HepG2 (cell line): ENCODE data around the gene PM20D1. TPM values are rescaled to one million over a fixed set of nuclear protein-coding genes. Genes with fewer than 3 reads are reported as not detected.

Experiments used
- DRAP1 ChIP-seq: IDR thresholded peaks from 2 replicates; pipeline ENCODE4 v1.6.1; 2016; ENCODE audit warnings: missing genetic modification reagents, missing compliant biosample characterization
- FLYWCH1 ChIP-seq: sonication (generic); formaldehyde crosslinking; IDR thresholded peaks from 2 replicates; pipeline ENCODE4 v1.8.1; 2023; ENCODE audit warnings: mild to moderate bottlenecking, missing genetic modification reagents
- MXD1 ChIP-seq: sonication (generic); formaldehyde crosslinking; IDR thresholded peaks from 2 replicates; pipeline ENCODE4 v1.4.0; 2020; ENCODE audit warnings: mild to moderate bottlenecking, missing genetic modification reagents
- MYPOP ChIP-seq: sonication (generic); formaldehyde crosslinking; IDR thresholded peaks from 2 replicates; pipeline ENCODE4 v1.8.1; 2023; ENCODE audit warnings: mild to moderate bottlenecking, moderate library complexity, missing genetic modification reagents
- PAWR ChIP-seq: sonication (generic); formaldehyde crosslinking; IDR thresholded peaks from 2 replicates; pipeline ENCODE4 v1.4.0; 2020; ENCODE audit warnings: missing genetic modification reagents, mild to moderate bottlenecking, borderline replicate concordance
- PBX3 ChIP-seq: sonication (generic); formaldehyde crosslinking; IDR thresholded peaks from 2 replicates; pipeline ENCODE4 v1.8.1; 2023; ENCODE audit warnings: missing genetic modification reagents, inconsistent platforms, borderline replicate concordance
- PHB2 ChIP-seq: fragments of 450-650 bp; IDR thresholded peaks from 2 replicates; pipeline ENCODE4 v1.6.1; 2018; ENCODE audit not compliant: partially characterized antibody
- PTBP1 ChIP-seq: fragments of 200-400 bp; formaldehyde crosslinking; IDR thresholded peaks from 2 replicates; pipeline ENCODE4 v1.6.1; 2018; ENCODE audit warnings: low read length, low read depth; ENCODE audit not compliant: poor library complexity, severe bottlenecking
- RBM39 ChIP-seq: fragments of 200-400 bp; formaldehyde crosslinking; IDR thresholded peaks from one replicate; pipeline ENCODE4 v1.6.1; 2018; ENCODE audit warnings: antibody characterized with exemption, mild to moderate bottlenecking, low read depth, low read length; ENCODE audit not compliant: poor library complexity, severe bottlenecking
- RELA ChIP-seq: sonication (generic); formaldehyde crosslinking; IDR thresholded peaks from 2 replicates; pipeline ENCODE4 v1.4.0; 2020; ENCODE audit warnings: missing genetic modification reagents
- SALL2 ChIP-seq: sonication (generic); formaldehyde crosslinking; IDR thresholded peaks from 2 replicates; pipeline ENCODE4 v1.8.1; 2023; ENCODE audit warnings: mild to moderate bottlenecking, missing genetic modification reagents, inconsistent platforms
- SP2 ChIP-seq: sonication (generic); formaldehyde crosslinking; IDR thresholded peaks from 2 replicates; pipeline ENCODE4 v1.5.1; 2020; ENCODE audit warnings: mild to moderate bottlenecking, missing genetic modification reagents
- SRF ChIP-seq: IDR thresholded peaks from 2 replicates; pipeline ENCODE4 v1.6.1; 2011; ENCODE audit warnings: mild to moderate bottlenecking, low read depth, low read length, moderate library complexity
- TAF1 ChIP-seq: sonication (generic); formaldehyde crosslinking; IDR thresholded peaks from 2 replicates; pipeline ENCODE4 v1.4.0; 2020; ENCODE audit warnings: missing genetic modification reagents
- U2AF1 ChIP-seq: fragments of 200-400 bp; formaldehyde crosslinking; optimal IDR thresholded peaks from 2 replicates; pipeline ENCODE3; 2017; ENCODE audit warnings: mild to moderate bottlenecking, low read depth, low read length
- ZNF20 ChIP-seq: sonication (generic); formaldehyde crosslinking; IDR thresholded peaks from 2 replicates; pipeline ENCODE4 v1.4.0; 2020; ENCODE audit warnings: mild to moderate bottlenecking, moderate library complexity, missing genetic modification reagents
- ZNF30 ChIP-seq: sonication (generic); formaldehyde crosslinking; IDR thresholded peaks from 2 replicates; pipeline ENCODE4 v1.5.0; 2020; ENCODE audit warnings: mild to moderate bottlenecking, missing genetic modification reagents
- ZNF670 ChIP-seq: sonication (generic); formaldehyde crosslinking; IDR thresholded peaks from 2 replicates; pipeline ENCODE4 v1.8.0; 2022; ENCODE audit warnings: mild to moderate bottlenecking, missing genetic modification reagents, borderline replicate concordance
- ZNF713 ChIP-seq: sonication (generic); formaldehyde crosslinking; IDR thresholded peaks from 2 replicates; pipeline ENCODE4 v1.4.0; 2020; ENCODE audit warnings: mild to moderate bottlenecking, missing genetic modification reagents
- ZNF800 ChIP-seq: sonication (generic); formaldehyde crosslinking; IDR thresholded peaks from 2 replicates; pipeline ENCODE4 v1.4.0; 2020; ENCODE audit warnings: missing genetic modification reagents
- ZZZ3 ChIP-seq: sonication (generic); formaldehyde crosslinking; IDR thresholded peaks from 2 replicates; pipeline ENCODE4 v1.4.0; 2020; ENCODE audit warnings: missing genetic modification reagents, mild to moderate bottlenecking, borderline replicate concordance
- polyA plus RNA-seq, 8 experiments: library from polyadenylated mRNA; depleted of rRNA in 3 of 8; stranded (reverse) in 7 of 8; unstranded in 1 of 8; fragments of >200 nt; fragmentation: Illumina TruSeq in 4 of 8; extraction: Trizol in 4 of 8; gene quantifications; 2 replicates each; pipeline versions ENCODE4 v1.2.1 to v1.2.3, GENCODE V29; 2011 to 2016; ENCODE audit warnings: low read depth in 4 of 8, missing spikeins in 1 of 8, mixed read lengths in 1 of 8; ENCODE audit not compliant: insufficient read depth in 1 of 8
- total RNA-seq, 5 experiments: library from RNA; depleted of rRNA; stranded (reverse); fragments of >200 nt; fragmentation: Illumina TruSeq; extraction: Trizol; gene quantifications; 2 replicates each; pipeline ENCODE4 v1.2.3, GENCODE V29; 2016; ENCODE audit warnings: low read depth in 1 of 5

PM20D1 gene
- total and polyA plus RNA-seq, 2 of the 13 experiments (the other 11 are each of a cell fraction or from before 2014, with no cell fraction given), result not detected

GRCh38 chr1:205812878-205813754 lies 36.8 kb downstream of the PM20D1 start, which contains the start of gene SLC41A1 (continued):
- TF ChIP-seq U2AF1 (no peak), SALL2 (CRISPR knock-in tag) (no peak), ZZZ3 (CRISPR knock-in tag) (no peak), FLYWCH1 (no peak), ZNF670 (peak; percentile 63; the same call in 1 of the 2 replicates), ZNF20 (CRISPR knock-in tag) (no peak), MXD1 (CRISPR knock-in tag) (no peak), ZNF713 (CRISPR knock-in tag) (no peak), ZNF800 (CRISPR knock-in tag) (peak; percentile 58; the same call in 1 of the 2 replicates), DRAP1 (CRISPR knock-in tag) (peak; percentile 52; the same call in 1 of the 2 replicates), ZNF30 (no peak), SRF (no peak), TAF1 (CRISPR knock-in tag) (no peak), PTBP1 (no peak), MYPOP (CRISPR knock-in tag) (0 out of 2 replicates have a peak, but pooled peaks have one; percentile 34), SP2 (CRISPR knock-in tag) (peak; percentile 91), RELA (CRISPR knock-in tag) (no peak), PAWR (CRISPR knock-in tag) (no peak), PHB2 (no peak), RBM39 (no peak), PBX3 (CRISPR knock-in tag) (no peak)
